SW480 (cell line): Measurements from ENCODE around the gene GPR35.

Experiments used
- DNase-seq: peaks from one replicate; pipeline ENCODE4 v3.0.0-alpha.2; 2016; ENCODE audit warnings: low spot score

GPR35 gene

DNA sequence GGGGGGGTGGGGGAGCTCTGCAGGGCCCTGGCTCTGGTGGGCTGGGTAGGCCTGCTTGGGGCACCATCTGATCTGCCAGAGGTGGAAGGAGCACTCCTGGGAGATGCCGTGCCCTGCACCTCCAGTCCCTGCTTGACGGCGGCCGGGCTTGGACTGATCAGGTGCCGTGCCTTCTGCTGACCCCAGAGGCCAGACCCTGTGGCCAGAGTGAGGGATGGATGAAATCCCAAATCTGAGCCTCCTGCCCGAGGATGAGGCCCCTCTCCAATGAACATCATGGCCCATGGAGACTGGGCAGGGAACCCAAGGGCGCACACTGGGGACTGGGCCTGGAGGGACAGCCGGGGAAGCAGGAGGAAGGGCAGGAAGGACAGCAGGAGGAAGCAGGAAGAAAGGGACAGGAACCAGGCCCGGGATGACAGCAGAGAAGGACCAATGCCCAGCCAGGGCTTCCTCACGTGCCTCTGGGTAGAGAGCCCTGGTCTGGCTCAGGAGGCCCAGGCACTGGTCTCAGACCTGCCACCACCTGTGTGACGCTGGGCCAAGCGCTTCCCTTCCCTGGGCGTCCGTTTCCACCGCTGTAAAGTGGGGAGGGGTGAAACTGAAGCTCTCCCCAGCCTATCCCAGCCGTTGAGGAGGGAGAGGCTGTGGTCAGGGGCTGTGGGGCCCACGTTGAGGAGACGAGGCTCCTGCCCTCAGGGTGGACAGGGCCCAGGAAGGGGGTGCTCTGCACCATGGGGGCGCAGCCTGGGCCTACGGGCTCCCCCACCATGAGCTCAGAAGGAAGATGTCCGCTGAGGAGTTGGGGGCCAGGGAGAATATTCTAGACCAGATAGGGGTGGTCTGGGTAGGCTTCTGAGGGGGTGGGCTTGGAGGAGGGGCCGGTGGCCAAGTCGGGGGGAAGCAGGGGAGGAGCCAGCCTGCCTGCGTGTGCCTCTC, 1.0 kb upstream of the GPR35 start:
- DNase-seq: no peak

DNA sequence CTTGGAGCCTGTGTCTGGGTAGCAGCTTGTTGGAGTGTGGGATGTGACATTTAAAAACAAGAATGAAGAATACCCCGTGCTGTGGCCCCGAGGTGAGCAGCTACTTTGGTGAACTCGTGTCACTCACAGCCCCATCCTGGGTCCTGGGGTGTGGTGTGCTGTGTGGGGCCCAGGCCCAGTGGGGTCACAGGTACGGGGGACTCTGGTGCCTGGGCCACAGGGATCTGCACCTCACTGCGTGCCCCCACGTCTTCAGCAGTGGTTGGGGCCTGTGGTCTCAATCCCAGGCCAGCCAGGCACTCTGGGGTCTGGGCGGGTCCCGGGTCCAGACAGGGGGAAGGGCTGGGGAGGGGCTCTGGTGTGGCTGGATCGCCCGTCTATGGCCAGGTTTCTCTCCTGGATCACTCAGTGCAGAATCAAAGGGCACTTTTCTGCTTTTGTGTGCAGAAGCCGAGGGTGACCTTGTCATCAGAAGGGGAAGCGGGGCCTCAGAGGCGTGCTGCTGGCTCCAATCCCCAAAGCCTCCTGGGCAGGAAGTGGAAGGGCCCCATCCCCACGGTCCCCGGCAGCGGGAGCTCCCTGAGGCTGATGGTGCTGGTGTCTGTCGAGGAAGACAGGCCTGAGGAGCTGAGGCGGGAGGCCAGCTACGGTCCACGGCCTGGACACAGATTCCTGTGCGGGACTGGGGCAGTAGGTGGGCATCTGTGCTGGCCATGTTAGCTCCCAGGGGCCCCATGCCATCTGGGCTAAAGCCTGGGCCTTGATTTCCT, 1.4 kb downstream of the GPR35 start:
- no peak for DNase-seq

DNA sequence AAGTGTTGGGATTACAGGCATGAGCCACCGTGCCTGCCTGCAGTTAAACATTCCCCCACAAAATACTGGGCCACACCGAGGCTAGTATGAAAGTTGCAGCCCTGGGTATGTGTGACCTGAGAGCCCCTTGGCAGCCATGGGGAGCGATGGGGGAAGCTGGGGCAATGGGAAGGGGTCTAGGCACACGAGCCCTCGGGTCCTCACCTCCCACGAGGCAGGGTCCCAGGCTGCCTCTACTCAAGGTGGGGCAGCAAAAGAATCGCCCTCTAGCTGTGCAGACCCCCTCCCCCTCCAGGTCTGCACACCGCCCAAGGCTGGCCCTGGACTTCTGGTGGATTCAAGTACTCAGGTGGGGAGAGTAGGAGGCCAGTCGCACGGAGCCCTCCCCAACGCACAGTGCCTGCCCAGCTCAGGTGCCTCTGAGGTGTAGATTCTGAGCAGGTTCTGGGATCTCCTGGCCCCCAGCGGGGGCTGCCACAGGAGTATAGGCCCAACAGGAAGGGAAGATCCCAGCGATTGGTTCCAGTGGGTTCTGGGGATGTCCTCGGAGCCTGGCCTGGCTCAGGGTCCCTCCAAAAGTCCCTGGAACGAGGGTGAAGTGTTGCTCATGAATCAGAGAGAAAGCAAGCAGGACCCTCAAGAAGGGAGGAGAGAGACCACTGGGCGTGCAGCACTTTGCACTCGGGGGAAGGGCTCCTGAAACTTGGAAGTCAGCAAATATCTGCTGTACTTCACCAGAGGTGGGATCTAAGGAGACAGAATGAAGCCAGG, 2.6 kb downstream of the GPR35 start:
- DNase-seq: no peak

DNA sequence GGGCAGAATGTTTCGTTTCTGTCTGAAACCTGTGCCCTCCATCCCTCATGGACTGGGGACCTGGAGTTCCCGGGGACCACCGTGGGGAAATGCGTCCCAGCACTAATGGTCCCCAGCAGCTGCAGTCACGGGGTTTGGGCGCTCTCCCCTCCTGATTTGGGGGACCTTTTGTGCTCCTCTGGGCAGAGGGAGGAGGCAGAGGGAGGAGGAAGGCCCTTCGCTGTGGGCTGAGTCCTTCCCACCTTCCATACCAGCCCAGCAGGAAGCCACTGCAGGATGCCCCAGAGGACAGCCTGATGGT, 3.2 kb downstream of the GPR35 start:
- no peak for DNase-seq

DNA sequence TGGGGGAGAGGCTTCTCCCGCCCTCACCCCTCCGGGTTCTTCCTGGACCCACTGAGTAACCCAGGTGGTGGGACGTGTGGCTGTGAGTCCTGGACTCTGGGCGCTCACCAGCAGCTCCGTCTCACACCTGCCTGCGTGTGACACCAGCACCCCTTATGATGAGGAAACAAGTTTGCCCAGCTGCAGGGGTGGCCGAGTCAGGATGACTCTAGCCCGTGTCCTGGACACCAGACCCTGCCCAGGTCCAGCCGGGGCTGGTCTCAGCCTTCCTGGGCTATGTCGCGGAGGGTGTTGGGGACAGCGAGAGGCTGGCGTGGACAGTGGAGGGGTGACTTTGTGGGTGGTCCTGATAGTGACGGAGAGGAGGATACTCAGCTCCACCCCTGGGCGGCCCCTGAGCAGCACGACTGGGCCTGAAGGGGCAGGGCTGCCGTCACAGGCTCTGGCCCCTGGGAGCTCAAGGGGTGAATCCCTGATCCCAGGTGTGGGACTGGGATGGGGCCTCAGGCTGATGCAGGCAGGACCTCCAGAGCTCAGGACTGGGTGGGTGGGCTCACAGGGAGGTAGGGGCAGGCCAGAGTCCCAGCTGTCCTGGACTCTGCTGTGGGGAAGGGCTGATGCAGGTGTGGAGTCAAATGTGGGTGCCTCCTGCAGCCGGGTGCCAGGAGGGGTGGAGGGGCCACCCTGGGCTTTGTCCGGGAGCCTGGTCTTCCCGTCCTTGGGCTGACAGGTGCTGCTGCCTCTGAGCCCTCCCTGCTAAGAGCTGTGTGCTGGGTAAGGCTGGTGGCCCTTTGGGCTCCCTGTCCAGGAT, 3.7 kb downstream of the GPR35 start:
- DNase-seq: no peak

DNA sequence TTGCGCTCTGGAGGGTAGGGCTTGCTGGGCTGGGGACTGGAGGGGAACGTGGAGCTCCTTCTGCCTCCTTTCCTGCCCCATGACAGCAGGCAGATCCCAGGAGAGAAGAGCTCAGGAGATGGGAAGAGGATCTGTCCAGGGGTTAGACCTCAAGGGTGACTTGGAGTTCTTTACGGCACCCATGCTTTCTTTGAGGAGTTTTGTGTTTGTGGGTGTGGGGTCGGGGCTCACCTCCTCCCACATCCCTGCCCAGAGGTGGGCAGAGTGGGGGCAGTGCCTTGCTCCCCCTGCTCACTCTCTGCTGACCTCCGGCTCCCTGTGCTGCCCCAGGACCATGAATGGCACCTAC, 4.3 kb downstream of the GPR35 start:
- no peak for DNase-seq

DNA sequence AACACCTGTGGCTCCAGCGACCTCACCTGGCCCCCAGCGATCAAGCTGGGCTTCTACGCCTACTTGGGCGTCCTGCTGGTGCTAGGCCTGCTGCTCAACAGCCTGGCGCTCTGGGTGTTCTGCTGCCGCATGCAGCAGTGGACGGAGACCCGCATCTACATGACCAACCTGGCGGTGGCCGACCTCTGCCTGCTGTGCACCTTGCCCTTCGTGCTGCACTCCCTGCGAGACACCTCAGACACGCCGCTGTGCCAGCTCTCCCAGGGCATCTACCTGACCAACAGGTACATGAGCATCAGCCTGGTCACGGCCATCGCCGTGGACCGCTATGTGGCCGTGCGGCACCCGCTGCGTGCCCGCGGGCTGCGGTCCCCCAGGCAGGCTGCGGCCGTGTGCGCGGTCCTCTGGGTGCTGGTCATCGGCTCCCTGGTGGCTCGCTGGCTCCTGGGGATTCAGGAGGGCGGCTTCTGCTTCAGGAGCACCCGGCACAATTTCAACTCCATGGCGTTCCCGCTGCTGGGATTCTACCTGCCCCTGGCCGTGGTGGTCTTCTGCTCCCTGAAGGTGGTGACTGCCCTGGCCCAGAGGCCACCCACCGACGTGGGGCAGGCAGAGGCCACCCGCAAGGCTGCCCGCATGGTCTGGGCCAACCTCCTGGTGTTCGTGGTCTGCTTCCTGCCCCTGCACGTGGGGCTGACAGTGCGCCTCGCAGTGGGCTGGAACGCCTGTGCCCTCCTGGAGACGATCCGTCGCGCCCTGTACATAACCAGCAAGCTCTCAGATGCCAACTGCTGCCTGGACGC, 4.9 kb downstream of the GPR35 start:
- no peak for DNase-seq

DNA sequence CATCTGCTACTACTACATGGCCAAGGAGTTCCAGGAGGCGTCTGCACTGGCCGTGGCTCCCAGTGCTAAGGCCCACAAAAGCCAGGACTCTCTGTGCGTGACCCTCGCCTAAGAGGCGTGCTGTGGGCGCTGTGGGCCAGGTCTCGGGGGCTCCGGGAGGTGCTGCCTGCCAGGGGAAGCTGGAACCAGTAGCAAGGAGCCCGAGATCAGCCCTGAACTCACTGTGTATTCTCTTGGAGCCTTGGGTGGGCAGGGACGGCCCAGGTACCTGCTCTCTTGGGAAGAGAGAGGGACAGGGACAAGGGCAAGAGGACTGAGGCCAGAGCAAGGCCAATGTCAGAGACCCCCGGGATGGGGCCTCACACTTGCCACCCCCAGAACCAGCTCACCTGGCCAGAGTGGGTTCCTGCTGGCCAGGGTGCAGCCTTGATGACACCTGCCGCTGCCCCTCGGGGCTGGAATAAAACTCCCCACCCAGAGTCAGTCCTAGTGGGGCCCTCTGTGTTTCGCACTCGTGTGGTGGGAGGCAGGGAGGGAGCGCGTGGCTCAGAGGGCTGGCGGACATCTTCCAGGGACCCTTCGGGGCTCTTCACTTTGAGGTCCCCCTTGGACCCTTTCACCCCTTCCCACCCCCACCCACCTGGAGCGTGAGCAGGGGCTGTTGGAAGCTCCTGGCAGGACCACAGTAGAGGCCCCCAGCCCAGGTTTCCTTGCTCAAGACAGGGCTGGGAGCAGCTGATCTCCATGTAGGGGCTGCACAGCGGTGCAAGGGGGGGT, 5.7 kb downstream of the GPR35 start:
- DNase-seq: no peak

DNA sequence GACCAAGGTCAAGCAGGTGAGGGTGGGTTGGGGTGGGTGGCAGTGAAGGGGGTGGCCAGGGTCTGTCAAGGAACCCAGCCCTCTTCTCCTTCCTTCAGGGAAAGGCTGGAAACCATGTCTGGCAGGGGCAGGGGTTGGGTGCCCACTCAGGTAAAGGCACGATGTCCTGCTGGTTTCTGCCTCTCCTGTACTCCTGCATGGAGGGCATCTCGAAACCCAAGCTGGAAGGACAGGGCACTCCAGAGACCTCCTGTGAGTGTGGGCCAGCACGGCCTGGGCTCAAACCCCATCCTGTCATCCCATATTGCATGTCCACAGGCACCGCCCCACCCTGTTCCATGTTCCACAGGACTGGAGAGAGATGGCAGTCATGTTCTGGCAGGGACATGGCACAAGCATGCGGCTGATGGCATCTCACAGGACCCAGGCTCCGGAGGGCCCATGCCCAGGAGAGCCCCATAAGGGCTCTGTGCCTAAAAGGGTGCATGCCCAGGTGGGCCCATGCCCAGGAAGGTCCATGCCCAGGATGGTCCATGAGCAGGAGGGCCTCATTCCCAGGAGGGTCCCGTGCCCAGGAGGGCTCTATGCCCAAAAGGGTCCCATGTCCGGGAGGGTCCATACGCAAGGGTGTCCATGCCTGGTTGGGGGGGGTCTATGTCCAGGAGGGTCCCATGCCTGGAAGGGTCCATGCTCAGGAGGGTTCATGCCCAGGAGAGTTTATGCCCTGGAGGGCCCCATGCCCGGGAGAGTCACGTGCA, 6.4 kb downstream of the GPR35 start:
- DNase-seq: no peak

DNA sequence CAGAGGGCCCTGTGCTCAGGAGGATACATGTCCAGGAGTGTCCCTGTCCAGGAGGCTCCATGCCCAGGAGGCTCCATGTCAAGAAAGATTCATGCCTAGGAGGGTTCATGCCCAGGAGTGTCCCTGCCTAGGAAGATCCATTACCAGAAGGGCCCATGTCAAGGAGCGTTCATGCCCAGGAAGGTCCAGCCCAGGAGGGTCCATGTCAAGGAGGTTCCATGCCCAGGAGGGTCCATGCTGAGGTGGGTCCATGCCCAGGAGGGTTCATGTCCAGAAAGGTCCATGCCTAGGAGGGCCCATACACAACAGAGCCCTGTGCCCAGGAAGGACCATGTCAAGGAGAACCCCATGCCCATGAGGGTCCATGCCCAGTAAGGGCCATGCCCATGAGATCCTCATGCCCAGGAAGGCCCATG, 7.0 kb downstream of the GPR35 start:
- DNase-seq: no peak

DNA sequence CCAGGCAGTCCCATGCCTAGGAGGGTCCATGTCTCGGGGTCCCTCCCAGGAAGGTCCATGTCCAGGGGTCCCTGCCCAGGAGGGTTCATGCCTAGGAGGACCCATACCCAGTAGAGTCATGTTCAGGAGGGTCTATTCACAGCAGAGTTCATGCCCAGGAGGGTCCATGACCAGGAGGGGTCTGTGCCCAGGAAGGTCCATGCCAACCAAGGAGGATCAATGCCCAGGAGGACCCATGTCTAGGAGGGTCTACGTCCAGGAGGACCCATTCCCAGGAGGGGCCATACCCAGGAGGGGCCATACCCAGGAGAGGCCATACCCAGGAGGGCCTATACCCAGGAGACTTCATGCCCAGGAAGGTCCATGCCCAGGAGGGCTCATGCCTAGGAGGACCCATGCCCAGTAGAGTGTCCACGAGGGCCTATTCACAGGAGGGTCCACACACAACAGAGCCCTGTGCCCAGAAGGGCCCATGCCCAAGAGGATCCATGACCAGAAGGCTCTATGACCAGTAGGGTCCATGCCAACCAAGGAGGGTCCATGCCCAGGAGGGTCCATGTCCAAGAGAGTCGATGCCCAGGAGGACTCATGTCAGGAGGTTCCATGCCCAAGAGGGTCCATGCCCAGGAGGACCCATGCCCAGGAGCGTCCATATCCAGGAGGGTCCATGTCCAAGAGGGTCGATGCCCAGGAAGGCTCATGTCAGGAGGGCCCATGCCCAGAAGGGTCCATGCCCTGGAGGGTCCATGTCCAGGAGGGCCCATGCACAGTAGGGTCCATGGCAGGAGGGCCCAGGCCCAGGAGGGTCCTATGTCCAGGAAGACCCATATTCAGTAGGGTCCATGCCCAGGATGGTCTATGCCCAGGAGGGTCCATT, 10.1 kb downstream of the GPR35 start:
- no peak for DNase-seq

DNA sequence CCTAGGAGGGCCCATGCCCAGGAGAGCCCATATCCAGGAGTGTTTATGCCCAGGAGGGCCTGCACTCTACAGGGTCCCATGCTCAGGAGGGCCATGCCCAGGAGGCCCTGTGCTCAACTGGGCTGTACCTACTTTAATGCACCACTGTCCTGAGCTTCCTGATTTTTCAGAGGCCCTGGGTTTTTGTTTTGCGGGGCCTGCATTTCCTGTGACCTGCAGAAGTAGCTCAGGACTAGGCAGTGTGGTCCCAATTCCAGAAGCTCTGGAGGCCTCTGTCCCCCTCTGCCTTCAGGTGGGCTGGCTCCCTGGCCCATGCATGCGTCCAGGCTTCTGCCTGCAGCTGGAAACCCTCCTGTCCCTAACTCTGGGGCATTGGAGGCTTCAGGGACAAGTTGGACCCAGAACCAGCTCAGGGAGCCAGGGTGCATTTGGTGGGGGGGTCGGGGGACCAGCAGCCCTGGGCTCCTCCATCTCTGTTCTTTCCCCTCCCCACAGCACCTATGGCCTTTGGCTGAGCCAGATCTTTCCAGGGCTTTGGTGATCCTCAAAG, 10.8 kb downstream of the GPR35 start:
- DNase-seq: no peak

DNA sequence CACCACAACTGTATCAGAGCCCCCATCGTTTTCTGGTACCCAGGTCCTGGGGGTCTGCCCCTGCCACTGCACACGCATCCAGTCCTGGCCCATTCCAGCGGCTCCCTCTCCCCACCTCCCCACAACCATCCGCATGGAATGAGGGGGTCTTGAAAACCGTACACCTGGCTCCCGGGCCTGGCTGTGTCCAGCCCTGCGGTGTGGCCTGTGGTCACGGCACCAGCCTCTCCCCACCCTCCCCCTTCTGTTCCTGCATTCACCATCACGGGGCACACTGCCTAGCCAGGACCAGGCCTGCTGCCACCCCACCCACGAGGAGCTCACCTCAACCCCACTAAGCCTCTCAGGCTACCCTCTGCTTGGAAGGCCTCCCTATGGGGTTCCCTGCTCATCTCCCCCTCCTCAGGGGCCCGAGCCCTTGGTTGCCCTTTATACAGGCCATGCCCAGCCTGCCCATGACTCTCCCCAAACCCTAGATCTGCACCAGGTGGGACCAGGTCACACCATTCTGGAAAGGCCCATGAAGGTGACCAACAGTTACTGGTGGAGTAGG, 11.4 kb downstream of the GPR35 start:
- no peak for DNase-seq

DNA sequence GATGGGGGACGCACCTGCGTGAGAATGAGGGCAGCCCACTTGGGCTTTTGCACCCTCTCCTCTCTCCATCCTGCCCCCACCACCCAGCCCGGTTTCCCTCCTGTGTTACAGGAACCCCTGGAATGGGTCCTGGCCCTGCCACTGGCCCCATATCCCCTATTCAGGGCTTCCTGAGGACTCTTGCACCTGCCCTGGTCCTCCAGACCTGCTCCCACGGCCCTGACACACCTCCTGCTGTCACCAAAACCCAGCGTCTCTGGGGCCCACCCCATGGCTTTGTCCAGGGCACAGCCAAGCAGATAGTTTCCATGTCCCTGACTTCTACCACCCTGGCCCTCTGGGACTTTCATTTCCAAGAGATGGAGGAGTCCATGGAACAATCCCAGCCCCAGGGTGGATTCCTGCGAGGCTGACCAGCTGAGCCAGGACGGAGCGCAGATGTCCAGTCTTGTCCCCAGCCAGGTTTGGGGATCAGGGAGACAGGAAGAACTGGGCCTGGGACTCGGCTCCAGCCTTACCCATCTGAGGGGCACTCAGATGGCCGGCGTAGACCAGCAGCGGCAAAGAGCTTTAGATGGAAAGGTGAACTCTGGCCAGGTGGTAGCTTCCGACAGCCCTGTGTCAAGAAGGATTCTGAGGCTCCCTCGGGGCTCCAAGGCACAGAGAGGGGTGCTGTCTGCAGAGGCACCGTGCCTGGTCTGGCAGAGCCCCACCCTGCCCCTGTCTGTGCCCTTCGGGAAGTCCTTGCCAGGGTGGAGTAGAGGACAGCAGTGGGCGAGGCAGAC, 12.0 kb downstream of the GPR35 start:
- DNase-seq: no peak

DNA sequence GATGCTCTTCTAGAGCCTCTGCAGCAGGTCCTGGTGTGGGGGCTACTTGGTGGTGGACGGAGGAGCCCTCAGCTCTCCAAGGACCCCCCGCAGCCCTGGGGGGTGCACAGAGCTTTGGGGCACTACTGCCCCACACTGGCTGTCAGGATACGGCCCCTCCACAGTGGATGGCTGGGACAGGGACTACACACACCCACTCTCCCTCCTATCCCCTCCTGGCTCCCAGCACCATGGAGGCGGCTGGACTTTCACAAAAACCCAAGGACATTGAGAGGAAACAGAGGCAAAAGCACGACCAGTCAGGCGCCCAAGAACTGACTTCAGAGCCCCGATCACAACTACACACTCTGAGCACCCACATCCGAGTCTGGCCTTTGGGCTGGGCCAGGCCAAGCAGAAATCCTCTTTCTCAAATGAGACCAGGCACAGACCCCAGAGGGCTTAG, 12.6 kb downstream of the GPR35 start:
- DNase-seq: no peak

DNA sequence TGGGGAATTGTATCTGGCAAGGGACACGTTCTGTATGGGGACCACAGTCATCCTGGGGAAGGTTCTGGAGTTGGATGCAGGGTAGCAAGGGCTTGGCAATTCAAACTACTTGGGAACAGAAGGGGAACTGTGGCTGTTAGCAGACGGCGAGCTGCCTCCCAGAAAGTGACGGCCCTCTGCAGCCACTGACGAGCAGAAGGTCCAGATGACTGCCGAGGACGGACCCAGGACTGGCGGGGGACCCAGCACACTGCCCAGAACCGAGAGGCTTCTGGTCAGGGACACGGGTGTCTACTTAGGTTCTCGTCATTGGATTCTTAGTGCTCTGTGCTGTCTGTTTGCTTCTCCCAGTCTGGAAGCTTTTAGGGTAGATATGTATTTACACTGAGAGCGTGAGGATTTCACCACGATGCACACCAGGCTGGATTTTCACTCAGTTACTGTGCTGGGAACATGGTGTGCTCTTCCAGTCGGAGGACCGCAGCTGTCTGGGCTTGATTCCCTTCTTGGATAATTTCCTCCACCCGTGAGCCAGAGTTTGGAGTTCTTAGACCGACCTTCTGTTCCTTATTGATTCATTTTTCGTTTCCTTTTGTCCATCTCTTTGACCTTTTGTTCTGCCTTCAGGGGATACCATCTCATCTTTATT, 13.4 kb downstream of the GPR35 start:
- no peak for DNase-seq

DNA sequence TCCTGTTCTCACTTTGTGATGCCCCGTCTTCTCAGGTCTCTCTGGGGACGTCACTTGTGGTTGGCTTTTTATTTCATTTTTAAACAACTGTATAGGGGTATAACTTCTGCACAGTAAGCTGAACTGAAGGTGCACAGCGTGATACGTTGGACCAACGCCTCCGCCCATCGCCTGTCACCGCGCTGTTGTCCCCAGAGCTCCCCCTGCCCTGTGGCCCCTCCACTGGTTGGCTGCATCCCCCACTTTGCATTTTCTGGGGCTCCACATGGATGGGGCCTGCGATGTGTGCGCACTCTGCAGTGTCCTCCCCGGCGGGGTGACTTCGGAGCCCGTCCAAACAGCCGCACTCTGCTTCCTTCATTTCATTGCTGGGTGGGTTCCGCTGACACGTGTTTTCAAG, 14.3 kb downstream of the GPR35 start:
- no peak for DNase-seq
